ENCODE results near the gene NIBAN1. TPM values are rescaled to one million over a fixed set of nuclear protein-coding genes. Genes with fewer than 3 reads are reported as not detected.

NIBAN1 gene
- total and polyA plus RNA-seq, 9 of the 15 experiments (the other 6 are each of a cell fraction or from before 2014, with no cell fraction given), result 1.5 to 26.6 (median 16.2) TPM

GRCh38 chr1:184928394-184928793 lies 45.9 kb downstream of the NIBAN1 start:
- no peaks in the 10 kb centered on the region; the same call in 2 of the 3 replicates for H3K79me2 ChIP-seq (ENCODE audit: control insufficient read depth, insufficient read depth, low read length)
- CTCF ChIA-PET (ENCODE audit: low intra/inter-chr PET ratio), result no interaction called here
- no peak overlapping the region for H2AFZ ChIP-seq (ENCODE audit: low read depth, low read length)
- H3K27ac ChIP-seq (ENCODE audit: extremely low read depth, low read depth, low read length), result no peak overlapping the region
- no peak for ATAC-seq
- no peak overlapping the region for H3K4me3 ChIP-seq
- no peak for DNase-seq (ENCODE audit: extremely low read depth in 1 of 4, low spot score in 3 of 4)
- no peaks in the 10 kb centered on the region for H3K27me3 ChIP-seq (ENCODE audit: control insufficient read depth in 2 of 2, insufficient read depth in 2 of 2, low read length in 2 of 2)
- 0 out of 2 replicates have a peak, but pooled peaks cover 9% of the 10 kb centered on the region for H4K20me1 ChIP-seq (replicated peaks; ENCODE audit: control insufficient read depth, insufficient read depth, low read length)
- peaks cover 0 to 10% of the 10 kb centered on the region in 2 experiments; a peak in 2 of 5 replicates for H3K4me1 ChIP-seq (replicated peaks in 1 of 2; ENCODE audit: control insufficient read depth in 2 of 2, insufficient read depth in 2 of 2, low read length in 2 of 2)
- H3K9me3 ChIP-seq (replicated peaks; ENCODE audit: control insufficient read depth, insufficient read depth, low read depth, low read length), result no peaks in the 10 kb centered on the region
- intact Hi-C loops (cut with micrococcal nuclease), result loop anchor here (2.0 kb wide), 1 partner anchor 44 kb away; no protein-coding TSS in a partner anchor
- in situ Hi-C loops (cut with MboI), result no loop called here
- H3K9me1 ChIP-seq (ENCODE audit: control insufficient read depth, insufficient read depth, low read length), result no peaks in the 10 kb centered on the region
- POLR2A ChIA-PET, result no interaction called here
- 88% methylated on average over 2 of the region's 2 CpGs for WGBS (ENCODE audit: insufficient coverage, low coverage, missing lambda C conversion rate)
- no peak for FAIRE-seq
- H3K9ac ChIP-seq (ENCODE audit: insufficient read depth in 1 of 2, low read depth in 2 of 2, low read length in 2 of 2), result no peak overlapping the region
- BruUV-seq (replicated peaks), result no TSS peak
- no peak overlapping the region for H3K4me2 ChIP-seq (ENCODE audit: insufficient read depth, low read length)
- no peaks in the 10 kb centered on the region for H3K36me3 ChIP-seq (ENCODE audit: control insufficient read depth, insufficient read depth, low read length)
- TF ChIP-seq ZNF766 (CRISPR knock-in tag; conservative IDR thresholded peaks at IDR 0.05), result no peak
- no peak for TF ChIP-seq HDAC3 (IDR thresholded peaks at IDR 0.05; ENCODE audit: borderline replicate concordance, partially characterized antibody)
- no peak for TF ChIP-seq NBN (IDR thresholded peaks at IDR 0.05; ENCODE audit: low read depth)
- no peak for TF ChIP-seq ILF3 (IDR thresholded peaks at IDR 0.05; ENCODE audit: borderline replicate concordance)
- TF ChIP-seq ARID4B (CRISPR knock-in tag; IDR thresholded peaks at IDR 0.05), result no peak
- no peak for TF ChIP-seq ZC3H4 (CRISPR knock-in tag; IDR thresholded peaks at IDR 0.05; ENCODE audit: borderline replicate concordance)
- no peak for TF ChIP-seq HES1 (IDR thresholded peaks at IDR 0.05; ENCODE audit: low read depth)
- TF ChIP-seq, protein P1, sequence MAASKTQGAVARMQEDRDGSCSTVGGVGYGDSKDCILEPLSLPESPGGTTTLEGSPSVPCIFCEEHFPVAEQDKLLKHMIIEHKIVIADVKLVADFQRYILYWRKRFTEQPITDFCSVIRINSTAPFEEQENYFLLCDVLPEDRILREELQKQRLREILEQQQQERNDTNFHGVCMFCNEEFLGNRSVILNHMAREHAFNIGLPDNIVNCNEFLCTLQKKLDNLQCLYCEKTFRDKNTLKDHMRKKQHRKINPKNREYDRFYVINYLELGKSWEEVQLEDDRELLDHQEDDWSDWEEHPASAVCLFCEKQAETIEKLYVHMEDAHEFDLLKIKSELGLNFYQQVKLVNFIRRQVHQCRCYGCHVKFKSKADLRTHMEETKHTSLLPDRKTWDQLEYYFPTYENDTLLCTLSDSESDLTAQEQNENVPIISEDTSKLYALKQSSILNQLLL (CRISPR knock-in tag; IDR thresholded peaks at IDR 0.05; ENCODE audit: borderline replicate concordance), result no peak
- TF ChIP-seq RBFOX2 (IDR thresholded peaks at IDR 0.05; ENCODE audit: low read depth, low read length), result no peak
- no peak for TF ChIP-seq SRSF3 (IDR thresholded peaks at IDR 0.05; ENCODE audit: insufficient read depth, low read length)
- TF ChIP-seq TBL1XR1 (IDR thresholded peaks at IDR 0.05; ENCODE audit: low read length in 2 of 2), result no peak
- TF ChIP-seq HNRNPLL (IDR thresholded peaks at IDR 0.05; ENCODE audit: low read depth, low read length, poor library complexity, severe bottlenecking), result no peak
- no peak for TF ChIP-seq ZEB2 (IDR thresholded peaks at IDR 0.05)

All from K562 (cell line).